Limb (tissue), 2 donors: ENCODE measurements around the gene OSBP2.

Experiments used
- DNase-seq, 2 donors: peaks; one replicate each; pipeline ENCODE4 v3.0.0-alpha.2; 2016; ENCODE audit errors: extremely low spot score in 2 of 2

OSBP2 gene

DNA sequence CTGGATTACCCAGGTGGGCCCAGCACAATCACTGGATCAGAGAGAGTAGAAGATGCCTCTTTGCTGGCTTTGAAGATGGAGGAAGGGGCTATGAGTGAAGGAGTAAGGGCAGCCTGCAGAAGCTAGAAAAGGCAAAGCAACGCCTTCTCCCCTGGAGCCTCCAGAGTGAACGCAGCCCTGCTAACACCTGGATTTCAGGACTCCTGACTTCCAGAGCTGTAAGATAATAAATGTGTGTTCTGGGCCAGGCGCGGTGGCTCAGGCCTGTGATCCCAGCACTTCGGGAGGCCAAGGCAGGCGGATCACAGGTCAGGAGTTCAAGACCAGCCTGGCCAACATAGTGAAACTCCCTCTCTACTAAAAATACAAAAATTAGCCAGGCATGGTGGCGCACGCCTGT is 171.5 kb downstream of the OSBP2 start:
- DNase-seq, result no peak

DNA sequence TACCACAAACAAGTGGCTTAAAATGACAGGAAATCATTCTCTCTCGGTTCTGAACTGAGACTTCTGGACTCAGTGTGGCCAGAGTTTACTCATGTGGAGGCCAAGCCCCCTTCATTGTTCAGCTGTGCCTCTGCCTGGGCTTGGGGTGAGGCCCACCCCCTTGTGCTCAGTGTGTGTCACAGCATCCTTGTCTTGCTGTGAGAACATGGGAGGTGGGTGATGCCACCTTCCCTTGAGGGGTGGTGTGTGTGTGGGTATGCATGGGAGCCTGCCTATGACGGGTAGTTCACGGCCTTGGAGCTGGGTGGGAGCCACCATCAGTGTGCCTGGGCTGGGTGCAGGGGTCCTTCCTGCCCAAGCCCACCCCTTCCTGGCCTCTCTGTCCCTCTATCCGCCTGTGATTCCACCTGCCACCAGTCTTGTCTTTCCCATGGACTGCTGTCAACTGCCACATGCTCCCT is 172.2 kb downstream of the OSBP2 start:
- no peak for DNase-seq

DNA sequence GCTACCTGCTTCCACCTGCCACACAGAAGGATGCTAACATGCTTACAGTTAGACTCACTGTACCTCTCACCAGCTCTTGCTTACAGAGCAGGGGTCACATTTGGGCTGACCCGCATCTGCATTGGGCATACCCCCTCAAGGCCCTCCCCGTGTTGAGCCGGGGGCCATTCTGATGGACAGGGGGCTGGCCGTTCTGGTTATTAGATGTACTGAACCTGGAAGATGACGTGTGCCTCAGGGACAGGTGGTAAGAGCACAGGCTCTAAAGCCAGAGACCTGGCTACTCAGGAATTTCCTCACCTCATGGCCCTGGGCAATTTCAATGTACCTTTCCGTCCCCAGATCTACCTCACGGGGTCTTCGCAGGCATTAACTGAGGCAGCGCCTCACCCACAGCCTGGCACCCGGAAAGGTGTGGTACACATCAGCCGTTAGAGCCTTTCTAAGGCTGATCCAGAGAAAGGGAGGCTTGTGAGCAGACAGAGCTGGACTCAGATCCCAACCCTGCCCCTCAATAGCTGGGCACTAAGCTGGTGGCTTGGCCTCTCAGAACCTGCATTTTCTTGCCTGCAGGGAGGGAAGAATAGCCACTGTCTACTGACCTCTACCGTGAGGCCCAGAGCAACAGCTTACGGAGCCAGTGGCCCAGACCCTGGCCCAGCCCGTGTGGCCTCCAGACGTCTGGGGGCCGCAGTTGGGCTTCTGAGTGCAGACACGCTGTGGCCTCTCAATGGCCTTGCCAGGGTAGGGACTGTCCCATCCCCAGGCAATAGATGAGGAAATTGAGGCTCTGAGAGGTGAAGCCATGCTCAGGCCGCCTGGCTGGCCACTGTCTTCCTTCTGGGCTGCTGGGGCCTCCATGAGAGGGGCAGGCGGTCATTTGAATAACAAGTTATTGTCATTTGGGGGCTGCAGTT is 173.3 kb downstream of the OSBP2 start:
- no peak for DNase-seq

DNA sequence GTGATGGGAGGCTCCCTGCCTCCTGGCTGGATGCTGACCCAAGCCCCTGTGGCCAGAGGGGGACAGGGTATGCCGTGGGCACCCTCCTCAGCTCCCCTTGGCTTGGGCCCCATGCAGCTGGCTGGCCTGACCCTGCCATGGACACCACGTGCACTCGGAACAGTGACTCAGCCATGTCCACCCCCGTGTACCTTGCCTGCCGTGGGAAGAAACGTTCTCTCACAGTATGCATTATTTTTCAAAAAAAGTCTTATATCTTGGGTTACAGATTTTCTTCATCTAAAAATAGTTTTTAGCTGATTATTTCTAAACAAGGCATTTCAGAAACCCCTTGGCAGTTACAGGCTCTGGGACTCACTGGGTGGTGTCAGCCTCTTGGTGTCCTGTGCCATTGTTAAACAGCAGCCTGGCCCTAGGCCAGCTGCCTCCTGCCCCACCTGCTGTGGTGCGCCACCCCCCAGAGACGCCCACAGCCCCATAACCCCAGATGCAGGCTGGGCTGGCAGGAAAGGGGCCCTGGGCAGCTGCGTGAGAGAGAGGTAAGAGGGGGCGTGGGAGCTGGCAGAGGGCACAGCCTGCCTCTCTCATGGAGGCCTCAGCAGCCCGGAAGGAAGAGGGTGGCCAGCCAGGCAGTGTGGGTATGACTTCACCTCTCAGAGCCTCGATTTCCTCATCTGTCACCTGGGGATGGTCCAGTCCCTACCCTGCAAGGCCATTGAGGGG is 174.2 kb downstream of the OSBP2 start:
- peak in 1 of 2 donors; percentile 21 for DNase-seq

DNA sequence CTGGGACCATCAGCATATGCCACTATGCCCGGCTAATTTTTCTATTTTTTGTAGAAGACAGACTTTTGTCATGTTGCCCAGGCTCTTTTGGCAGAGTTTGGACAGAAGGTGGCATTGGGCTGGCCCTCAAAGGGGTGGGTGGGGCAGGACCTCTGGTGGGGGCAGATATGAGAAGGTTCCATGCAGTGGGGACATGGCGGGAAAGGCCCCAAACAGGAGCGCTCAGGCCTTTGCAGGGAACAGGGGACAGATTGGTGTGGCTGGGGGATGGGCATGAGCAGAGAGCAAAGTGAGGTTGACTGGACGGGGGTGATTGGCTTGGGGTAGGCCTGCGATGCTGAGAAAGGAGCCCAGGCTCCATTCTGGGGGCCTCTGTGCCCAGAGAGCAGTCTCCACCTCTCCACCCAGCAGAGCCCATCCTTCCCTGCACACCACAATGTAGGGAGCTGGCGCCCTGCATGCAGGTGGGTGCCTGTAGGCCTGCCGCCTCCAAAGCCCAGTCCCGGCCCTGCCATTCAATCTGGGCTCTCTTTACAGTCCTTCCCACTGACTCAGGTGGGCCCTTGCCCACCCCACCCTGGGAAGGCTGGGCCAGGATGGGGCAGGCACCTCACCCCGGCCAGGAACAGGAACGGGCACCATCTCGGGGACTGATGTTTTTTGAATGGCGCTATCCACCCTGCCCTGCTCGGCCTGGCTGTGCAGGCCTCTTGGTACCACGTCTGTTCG is 175.2 kb downstream of the OSBP2 start:
- DNase-seq, result no peak

DNA sequence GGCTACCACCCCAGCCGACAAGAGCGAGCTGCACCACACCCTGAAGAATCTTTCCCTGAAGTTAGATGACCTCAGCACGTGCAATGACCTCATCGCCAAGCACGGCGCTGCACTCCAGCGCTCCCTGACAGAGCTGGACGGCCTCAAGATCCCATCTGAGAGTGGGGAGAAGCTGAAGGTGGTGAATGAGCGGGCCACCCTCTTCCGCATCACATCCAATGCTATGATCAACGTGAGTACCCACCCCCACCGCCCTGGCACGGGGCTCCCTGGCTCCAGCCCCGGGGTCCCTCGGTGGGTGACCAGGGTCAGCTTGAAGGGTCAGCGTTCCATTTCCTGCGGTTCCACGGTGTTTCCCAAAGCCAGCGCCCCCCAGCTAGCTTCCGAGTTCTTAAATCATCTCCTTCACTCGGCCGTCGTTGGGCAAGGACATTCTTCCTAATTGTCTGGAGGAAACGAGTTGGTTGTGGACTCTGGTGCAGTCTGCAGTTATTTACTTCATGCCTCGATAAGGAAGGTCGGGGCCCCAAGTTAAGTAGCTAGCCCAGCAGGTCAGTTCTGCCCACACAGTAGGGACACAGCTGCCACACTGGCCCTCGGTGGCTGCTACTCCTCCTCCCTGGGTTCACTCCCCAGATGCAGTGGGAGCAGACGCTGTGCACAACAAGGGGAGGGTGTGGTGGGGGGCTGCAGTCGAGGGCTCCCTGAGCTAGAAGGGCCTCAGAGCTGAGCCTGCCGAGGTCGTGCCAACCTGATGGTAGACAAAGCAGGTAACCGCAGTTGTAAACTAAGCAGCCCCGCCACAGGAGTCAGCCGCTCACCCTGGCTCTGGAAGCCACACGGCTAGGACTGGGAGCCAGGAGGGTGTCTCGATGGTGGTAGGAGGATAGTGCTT is 176.0 kb downstream of the OSBP2 start:
- peak in 1 of 2 donors; percentile 20 for DNase-seq

DNA sequence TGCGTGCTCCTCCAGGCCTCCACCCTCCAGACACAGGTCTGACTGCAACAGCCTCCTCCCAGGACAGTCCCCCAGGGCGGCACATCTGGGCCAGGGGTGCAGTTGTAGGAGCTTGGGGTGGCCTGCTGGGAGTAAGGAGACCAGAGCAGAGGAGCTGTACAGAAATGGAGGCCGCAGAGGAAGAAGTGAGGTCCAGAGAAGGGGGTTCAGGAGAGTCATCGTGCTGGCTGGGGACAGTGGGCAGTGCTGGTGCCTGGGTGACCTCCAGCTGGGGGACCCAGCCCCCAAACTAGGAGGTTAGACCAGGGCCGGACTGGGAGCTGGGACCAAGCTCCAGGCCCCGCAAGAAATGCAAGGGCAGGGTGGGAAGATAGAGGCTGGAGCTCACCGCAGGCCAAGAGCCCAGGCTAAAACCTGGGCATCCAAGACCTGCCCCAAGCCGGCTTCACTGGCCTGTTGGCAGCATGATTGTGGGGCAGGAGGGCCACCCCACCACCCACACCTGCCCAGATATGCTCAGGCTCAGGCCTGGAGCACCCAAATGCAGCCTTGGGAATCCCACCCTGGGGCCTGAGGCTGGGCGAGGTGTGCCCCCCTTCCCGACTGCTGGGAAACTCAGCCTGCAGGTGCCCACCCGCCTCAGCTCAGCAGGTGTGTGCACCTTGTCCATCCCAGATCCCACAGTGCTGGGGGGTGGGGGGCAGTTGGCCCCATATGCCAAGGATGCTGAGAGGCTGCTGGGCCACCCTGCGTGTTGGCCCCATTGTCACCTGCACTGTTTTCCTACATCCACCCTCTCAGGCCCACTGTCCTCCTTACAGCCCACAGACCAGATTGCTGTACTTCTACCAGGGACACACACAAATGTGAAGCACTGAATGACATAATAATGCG is 177.0 kb downstream of the OSBP2 start:
- DNase-seq, result peak in 1 of 2 donors; percentile 25

DNA sequence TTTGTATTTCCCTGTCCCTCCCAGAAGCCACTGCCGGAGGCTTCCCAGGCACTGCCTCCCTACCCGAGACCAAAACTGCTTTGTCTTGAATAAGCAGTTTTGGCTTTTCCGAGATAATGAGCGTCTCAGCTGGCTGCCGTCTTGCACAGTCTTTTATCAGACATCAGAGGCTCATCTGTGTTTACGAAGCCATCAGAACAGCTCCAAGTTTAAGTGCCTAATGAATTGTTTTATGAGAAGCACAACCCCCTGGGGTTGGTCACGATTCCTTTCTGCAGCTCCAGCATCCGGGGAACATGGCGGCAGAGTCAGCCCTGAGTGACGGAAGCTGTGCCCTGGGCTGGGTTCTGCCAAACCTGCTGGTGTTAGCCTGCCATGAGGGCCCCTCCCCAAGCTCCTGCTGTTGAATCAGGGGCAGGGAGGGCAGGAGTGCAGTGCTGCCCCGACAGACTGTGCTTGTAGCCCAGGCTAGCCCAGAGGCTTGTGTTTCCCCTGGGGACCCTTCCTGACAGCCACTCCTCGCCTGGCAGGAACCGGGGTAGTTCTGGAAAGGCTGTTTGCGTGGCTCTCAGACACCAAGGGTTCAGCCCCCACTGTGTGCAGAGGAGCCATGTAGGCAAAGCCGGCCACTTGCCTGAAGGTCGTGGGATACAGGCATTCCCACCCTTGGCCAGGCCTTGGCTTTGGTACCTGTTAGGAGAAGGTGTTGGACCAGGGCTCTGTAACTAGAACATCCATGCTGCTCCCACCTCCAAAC is 177.8 kb downstream of the OSBP2 start:
- peak in 1 of 2 donors; percentile 48 for DNase-seq

DNA sequence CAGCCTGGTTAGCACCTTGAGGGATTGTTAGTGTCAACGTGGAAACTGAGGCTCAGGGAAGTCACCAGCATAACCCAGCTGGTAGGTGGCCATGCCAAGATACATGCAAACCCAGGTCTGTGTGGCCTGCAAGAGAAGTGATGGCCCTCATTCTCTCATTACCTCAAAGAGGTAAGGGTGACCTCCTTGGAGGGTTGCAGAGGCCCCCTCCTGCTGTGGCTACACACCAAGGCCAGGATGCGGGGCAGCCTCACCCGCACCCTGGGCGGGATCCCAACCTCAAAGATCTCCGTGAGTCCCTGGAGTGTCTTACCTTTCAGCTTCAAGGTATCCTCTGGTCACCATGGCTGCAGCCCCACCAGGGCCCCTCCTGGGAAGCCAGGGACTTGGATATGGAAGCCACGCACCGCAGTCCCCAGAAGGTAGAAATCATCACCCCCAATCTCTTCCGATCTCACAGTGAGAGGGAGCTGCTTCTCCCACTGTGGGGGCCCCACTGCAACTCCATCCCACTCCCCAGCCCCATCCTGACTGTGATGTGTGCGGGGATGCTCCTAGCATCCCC is 178.5 kb downstream of the OSBP2 start:
- no peak for DNase-seq

DNA sequence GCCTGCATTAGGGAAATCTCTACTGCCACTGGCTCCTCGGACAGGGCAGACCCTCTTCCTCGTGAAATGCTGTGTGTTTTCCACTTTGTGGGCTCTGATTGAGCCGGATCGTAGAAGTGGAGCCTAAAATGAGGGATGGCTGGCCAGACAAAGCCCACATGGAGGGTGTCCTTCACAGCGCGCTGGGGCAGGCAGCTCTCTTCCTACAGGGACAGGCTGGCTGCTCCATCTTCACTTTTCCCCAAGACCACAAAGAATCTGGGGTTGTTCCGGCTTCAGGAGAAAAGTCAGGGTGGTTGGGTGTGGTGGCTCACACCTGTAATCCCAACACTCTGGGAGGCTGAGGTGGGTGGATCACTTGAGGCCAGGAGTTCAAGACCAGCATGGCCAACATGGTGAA is 179.0 kb downstream of the OSBP2 start:
- no peak for DNase-seq

DNA sequence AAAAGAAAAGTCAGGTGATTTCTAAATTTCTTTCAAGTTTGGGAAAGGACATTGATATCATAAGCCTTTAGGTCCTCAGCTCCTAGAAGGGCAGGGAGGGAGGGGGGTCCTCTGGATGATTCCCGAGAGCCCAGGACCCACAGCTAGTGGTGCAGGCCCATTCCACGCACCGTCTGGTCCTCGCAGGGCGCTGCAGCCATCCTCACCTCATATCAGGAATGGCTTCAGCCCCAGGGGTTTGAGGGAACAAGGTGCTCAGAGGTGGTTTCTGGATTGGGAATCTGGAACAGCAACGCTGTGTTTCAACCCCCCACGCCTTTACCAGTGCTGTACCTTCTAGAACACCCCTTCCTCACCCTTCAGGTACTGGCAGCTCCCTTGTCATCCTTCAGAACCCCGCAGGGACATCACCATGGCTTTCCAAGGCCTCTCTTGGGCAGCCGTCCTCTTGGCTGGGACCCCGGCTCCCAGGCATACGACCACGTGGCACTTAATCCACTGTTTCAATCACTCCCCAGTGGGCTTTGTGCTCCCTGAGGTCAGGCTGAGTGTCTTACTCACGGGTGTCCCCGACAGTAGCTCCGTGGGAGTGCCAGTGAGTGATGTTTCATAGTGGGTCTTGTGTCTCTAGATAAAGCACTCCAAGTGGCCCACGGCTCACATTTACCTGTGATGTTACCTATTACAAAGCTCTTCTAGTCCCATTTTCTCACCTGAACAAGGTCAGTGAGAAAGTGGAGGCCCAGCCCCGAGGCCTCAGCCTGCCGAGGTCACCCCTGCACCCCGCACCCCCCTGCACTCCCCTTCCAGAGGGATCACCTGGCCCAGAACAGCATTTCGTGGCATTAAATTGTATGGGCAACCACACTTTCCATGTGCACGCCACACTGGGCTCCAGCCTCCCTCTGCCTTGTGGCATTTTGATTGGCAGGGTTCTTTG is 180.0 kb downstream of the OSBP2 start:
- DNase-seq, result no peak

DNA sequence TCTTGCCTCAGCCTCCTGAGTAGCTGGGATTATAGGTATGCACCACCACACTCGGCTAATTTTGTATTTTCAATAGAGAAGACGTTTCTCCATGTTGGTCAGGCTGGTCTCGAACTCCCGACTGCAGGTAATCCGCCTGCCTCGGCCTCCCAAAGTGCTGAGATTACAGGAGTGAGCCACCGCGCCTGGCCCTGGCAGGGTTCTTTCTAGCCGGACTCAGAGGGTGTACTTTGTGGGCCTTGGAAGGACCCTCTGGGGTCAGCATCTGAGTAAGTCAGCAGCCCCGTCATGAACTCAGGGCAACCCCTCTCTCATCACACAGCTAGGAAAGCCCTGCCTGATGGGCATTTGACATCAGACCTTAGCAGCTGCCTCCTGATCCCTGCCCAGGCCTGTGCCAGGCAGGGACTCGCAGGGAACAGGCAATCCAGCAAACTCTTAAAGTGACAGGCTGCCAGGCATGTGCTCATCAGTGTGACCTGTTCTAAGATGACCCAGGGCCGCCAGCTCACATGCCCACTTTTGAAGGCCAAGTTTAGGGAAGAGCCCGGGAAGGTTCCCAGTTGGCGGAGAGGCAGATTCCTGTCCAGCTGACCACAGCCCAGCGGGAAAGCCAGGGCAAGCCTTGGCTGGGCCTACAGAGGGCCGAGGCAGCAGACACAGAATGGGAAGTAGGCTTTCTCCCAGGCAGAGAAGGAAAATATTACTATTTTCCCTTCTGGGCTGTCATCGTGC is 181.0 kb downstream of the OSBP2 start:
- no peak for DNase-seq

DNA sequence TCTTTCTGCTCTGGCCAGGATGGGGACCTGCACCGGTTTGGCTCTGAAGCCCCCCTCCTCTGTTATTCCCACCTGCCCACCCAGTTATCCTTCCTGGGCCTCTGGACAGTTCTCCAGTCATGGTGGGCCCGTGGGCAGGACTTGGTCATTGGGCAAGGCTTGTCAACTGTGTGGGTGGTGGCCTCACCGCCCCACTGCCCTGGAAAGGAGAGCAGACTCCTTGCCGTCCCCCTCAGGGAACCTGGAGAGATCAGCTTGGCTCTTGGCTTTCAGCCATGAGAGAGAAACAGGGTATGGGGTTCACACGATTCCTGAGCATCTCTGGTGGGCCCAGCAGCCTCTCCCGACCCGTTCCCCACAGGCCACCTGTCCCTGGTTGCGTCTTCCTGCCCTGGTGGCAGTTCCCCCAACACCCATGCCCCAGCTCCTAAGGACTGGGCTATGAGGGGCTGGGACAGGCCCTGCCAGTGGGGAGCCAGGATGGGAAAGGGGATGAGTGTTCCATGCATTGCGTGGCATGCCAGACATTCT is 181.6 kb downstream of the OSBP2 start:
- DNase-seq, result no peak

DNA sequence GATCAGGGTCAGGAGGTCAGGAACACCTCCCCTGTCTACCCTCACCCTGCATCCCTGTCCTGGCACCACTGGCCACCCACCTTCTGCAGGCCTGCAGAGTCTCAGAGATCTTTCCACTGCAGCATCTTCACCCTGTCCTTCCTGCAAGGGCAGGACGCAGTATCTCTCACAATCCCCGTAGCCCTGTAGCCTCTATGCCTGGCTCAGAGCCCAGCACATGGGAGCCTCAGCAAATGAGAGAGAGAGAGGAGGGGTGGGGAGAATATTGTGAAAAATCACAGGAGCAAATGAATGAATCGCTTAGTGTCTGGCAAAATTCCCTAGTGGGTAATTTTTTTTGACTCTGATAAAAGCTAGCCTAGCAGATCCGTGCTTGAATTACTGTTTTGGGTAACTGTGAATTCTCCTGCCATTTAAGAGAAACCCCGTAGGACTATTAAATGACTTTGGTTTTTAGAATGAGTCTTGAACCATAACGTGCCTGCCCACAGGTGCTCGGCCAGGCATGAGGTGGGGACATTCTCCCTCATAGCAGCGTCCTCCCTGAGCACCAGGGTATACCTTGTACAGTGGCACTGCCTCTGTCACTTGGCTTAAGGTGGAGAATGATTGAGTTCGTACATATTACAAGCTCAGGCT is 182.4 kb downstream of the OSBP2 start:
- DNase-seq, result peak; percentile 12 to 61

DNA sequence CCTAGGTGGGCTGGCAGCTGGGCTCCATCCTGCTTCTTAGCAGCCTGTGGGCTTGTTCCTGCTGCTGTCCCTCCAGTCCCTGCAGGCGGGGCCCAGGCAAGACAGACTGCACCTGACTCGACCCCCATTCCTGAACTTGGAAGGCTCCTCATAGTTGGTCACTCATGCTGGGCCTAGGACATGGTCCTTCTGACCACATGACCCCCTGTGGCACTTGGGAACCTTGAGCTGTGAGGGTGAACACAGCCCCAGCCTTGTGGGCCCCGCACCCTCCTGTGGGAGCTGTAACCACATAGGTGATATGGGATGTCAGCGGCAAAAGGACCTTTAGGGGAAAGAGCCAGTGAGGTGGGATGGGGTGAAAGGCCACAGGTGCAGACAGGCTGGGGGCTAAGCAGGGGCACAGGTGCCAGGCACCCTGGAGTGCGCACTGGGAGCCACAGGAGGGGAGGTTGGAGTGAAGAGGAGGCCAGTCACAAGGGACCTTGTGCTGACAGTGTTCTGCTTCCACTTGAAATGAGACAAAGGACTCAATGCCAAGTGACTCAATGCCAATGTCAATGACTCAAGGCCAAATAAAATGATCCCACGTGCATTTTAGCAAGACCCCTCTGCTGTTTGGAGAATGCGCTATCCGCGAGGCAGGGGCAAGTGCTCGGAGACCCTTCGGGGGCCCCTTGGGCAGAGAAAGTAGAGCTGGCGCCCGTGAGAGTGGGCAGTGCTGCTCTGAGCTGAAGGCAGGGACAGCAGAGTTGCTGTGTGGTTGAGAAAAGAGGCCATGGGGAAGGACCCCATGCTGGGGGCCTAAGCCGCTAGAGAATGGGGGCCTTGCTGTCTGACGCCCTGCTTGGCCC is 183.2 kb downstream of the OSBP2 start:
- DNase-seq, result peak in 1 of 2 donors; percentile 20
